HepG2 (cell line): Measurements from ENCODE around the gene SEMA7A. TPM values are rescaled to one million over a fixed set of nuclear protein-coding genes. Genes with fewer than 3 reads are reported as not detected.
A peak's percentile ranks its signal among the peaks of the same experiment; 100 is the strongest.

Source experiments
- ATAC-seq: fragments of 200-7000 bp; cut with Tn5 transposase; 3 replicates; pipeline ENCODE4 v1.9.1; 2020; ENCODE audit warnings: mild to moderate bottlenecking, moderate library complexity
- BruUV-seq: library from RNA; stranded (reverse); fragments of 400-500 nt; replicated peaks from 2 replicates; lab custom pipeline; 2021; lab: Mats Ljungman, UMichigan
- CTCF ChIA-PET: fragments of 300-600 bp; formaldehyde crosslinking; extraction: SDS; loops from one replicate; lab custom pipeline; 2021; ENCODE audit warnings: low total read pairs, inconsistent platforms, low intra/inter-chr PET ratio; lab: Yijun Ruan, JAX
- POLR2A ChIA-PET: fragments of 350-600 bp; sonication (Branson Sonifier 250); formaldehyde crosslinking; loops from one replicate; lab custom pipeline; 2020; ENCODE audit warnings: antibody characterized with exemption, inconsistent platforms; lab: Yijun Ruan, JAX
- DNase-seq: peaks from one replicate; pipeline ENCODE4 v3.0.0-alpha.2; 2015; ENCODE audit warnings: low spot score
- FAIRE-seq: peaks from 3 replicates; lab custom pipeline; 2011; peaks lifted over from hg19 to GRCh38; lab: Jason Lieb, UNC
- H2AFZ ChIP-seq: one replicate; pipeline ENCODE4 v1.6.1; 2011; ENCODE audit warnings: low read length, inconsistent platforms
- H3K27ac ChIP-seq: fragments of 300-600 bp; 3 replicates; pipeline ENCODE4 v1.8.0; 2011; ENCODE audit warnings: mixed run types, mild to moderate bottlenecking, mixed read lengths, low read length, inconsistent platforms; ENCODE audit not compliant: insufficient read depth; ENCODE audit errors: extremely low read length
- H3K27me3 ChIP-seq, 2 experiments: fragments of 200-600 bp in 1 of 2; 2 replicates in 1 of 2; 3 replicates in 1 of 2; pipeline versions ENCODE4 v1.6.0 to v1.8.0; 2011; ENCODE audit warnings: low read length in 2 of 2, mild to moderate bottlenecking in 2 of 2, moderate library complexity in 2 of 2, inconsistent platforms in 1 of 2; ENCODE audit not compliant: insufficient read depth in 2 of 2, control insufficient read depth in 1 of 2
- H3K36me3 ChIP-seq, 2 experiments: fragments of 200-600 bp in 1 of 2; replicated peaks in 1 of 2; 2 replicates in 1 of 2; 3 replicates in 1 of 2; pipeline versions ENCODE4 v1.5.1 to v1.8.0; 2011; ENCODE audit warnings: low read length in 2 of 2, inconsistent platforms in 1 of 2; ENCODE audit not compliant: insufficient read depth in 2 of 2, control insufficient read depth in 1 of 2
- H3K4me1 ChIP-seq: 2 replicates; pipeline ENCODE4 v1.5.1; 2012; ENCODE audit warnings: low read length, inconsistent platforms; ENCODE audit not compliant: insufficient read depth
- H3K4me2 ChIP-seq: 2 replicates; pipeline ENCODE4 v1.6.0; 2011; ENCODE audit warnings: low read depth, low read length, inconsistent platforms
- H3K4me3 ChIP-seq, 3 experiments: fragments of 200-600 bp in 1 of 3; sonication (generic), shearing (Covaris generic) in 1 of 3; replicated peaks in 1 of 3; 2 replicates each; pipeline ENCODE4 v1.5.1; 2011 to 2016; ENCODE audit warnings: low read length in 3 of 3, inconsistent platforms in 2 of 3, low read depth in 2 of 3, mild to moderate bottlenecking in 2 of 3, control low read depth in 1 of 3, mixed read lengths in 1 of 3; ENCODE audit not compliant: insufficient read depth in 1 of 3
- H3K79me2 ChIP-seq: one replicate; pipeline ENCODE4 v1.6.1; 2011; ENCODE audit warnings: low read length, inconsistent platforms; ENCODE audit not compliant: insufficient read depth
- H3K9ac ChIP-seq: 2 replicates; pipeline ENCODE4 v1.6.0; 2011; ENCODE audit warnings: mild to moderate bottlenecking, low read depth, low read length, inconsistent platforms; ENCODE audit not compliant: insufficient read depth
- H3K9me3 ChIP-seq: 2 replicates; pipeline ENCODE4 v1.5.1; 2012; ENCODE audit warnings: mild to moderate bottlenecking, low read length
- H4K20me1 ChIP-seq: 2 replicates; pipeline ENCODE4 v1.6.0; 2011; ENCODE audit warnings: inconsistent platforms, mild to moderate bottlenecking, low read length, moderate library complexity; ENCODE audit not compliant: insufficient read depth
- CEBPG ChIP-seq: IDR thresholded peaks from 2 replicates; pipeline ENCODE4 v1.6.1; 2016
- CREM ChIP-seq, 2 experiments: sonication (generic) in 1 of 2; formaldehyde crosslinking in 1 of 2; IDR thresholded peaks; 2 replicates each; pipeline versions ENCODE4 v1.4.0 to v1.6.1; 2016 to 2020; ENCODE audit warnings: antibody characterized with exemption in 1 of 2, mild to moderate bottlenecking in 1 of 2, missing genetic modification reagents in 1 of 2
- ELF4 ChIP-seq: sonication (generic); formaldehyde crosslinking; IDR thresholded peaks from 2 replicates; pipeline ENCODE4 v1.5.0; 2020; ENCODE audit warnings: missing genetic modification reagents, mild to moderate bottlenecking, moderate library complexity, borderline replicate concordance
- GATAD1 ChIP-seq: IDR thresholded peaks from 2 replicates; pipeline ENCODE4 v1.6.1; 2016; ENCODE audit warnings: missing genetic modification reagents, missing compliant biosample characterization
- GPN1 ChIP-seq: sonication (generic); formaldehyde crosslinking; IDR thresholded peaks from 2 replicates; pipeline ENCODE4 v1.5.1; 2020; ENCODE audit warnings: missing genetic modification reagents, borderline replicate concordance
- HOXA7 ChIP-seq: sonication (generic); formaldehyde crosslinking; IDR thresholded peaks from 2 replicates; pipeline ENCODE4 v1.8.1; 2022; ENCODE audit warnings: mild to moderate bottlenecking, missing genetic modification reagents, moderate library complexity
- IKZF1 ChIP-seq: fragments of 450-650 bp; IDR thresholded peaks from 2 replicates; pipeline ENCODE4 v1.7.1; 2016
- MATR3 ChIP-seq: sonication (generic); formaldehyde crosslinking; IDR thresholded peaks from 2 replicates; pipeline ENCODE4 v1.4.0; 2020; ENCODE audit warnings: missing genetic modification reagents
- MEF2D ChIP-seq: sonication (generic); formaldehyde crosslinking; IDR thresholded peaks from 2 replicates; pipeline ENCODE4 v1.5.1; 2020; ENCODE audit warnings: mild to moderate bottlenecking, missing genetic modification reagents
- MXI1 ChIP-seq: IDR thresholded peaks from 3 replicates; pipeline ENCODE4 v1.6.1; 2012; ENCODE audit warnings: low read depth, low read length, inconsistent platforms, borderline replicate concordance
- NFE2 ChIP-seq: sonication (generic); formaldehyde crosslinking; IDR thresholded peaks from 2 replicates; pipeline ENCODE4 v1.4.0; 2020; ENCODE audit warnings: missing genetic modification reagents
- NR2F6 ChIP-seq, 2 experiments: IDR thresholded peaks; 2 replicates each; pipeline ENCODE4 v1.6.1; 2016; ENCODE audit warnings: antibody characterized with exemption in 1 of 2, mild to moderate bottlenecking in 1 of 2
- RAD21 ChIP-seq: fragments of 450-650 bp; formaldehyde crosslinking; IDR thresholded peaks from 2 replicates; pipeline ENCODE4 v1.5.0; 2020; ENCODE audit warnings: mild to moderate bottlenecking
- SAP130 ChIP-seq: IDR thresholded peaks from 2 replicates; pipeline ENCODE4 v1.6.1; 2016; ENCODE audit warnings: low read depth
- SSRP1 ChIP-seq: IDR thresholded peaks from 2 replicates; pipeline ENCODE4 v1.6.1; 2016; ENCODE audit warnings: control low read depth
- STAG1 ChIP-seq: sonication (generic); formaldehyde crosslinking; IDR thresholded peaks from 2 replicates; pipeline ENCODE4 v1.4.0; 2020; ENCODE audit warnings: missing genetic modification reagents
- TMF1 ChIP-seq: sonication (generic); formaldehyde crosslinking; IDR thresholded peaks from 2 replicates; pipeline ENCODE4 v1.8.1; 2022; ENCODE audit warnings: low read depth, missing genetic modification reagents
- XRCC5 ChIP-seq: fragments of 200-400 bp; formaldehyde crosslinking; optimal IDR thresholded peaks from 2 replicates; pipeline ENCODE3; 2017; ENCODE audit warnings: mild to moderate bottlenecking, low read length
- ZBTB14 ChIP-seq: sonication (generic); formaldehyde crosslinking; IDR thresholded peaks from 2 replicates; pipeline ENCODE4 v1.4.0; 2020; ENCODE audit warnings: missing genetic modification reagents
- ZKSCAN1 ChIP-seq: fragments of 150-350 bp; IDR thresholded peaks from 2 replicates; pipeline ENCODE4 v1.6.1; 2014; ENCODE audit warnings: low read length
- ZNF136 ChIP-seq: sonication (generic); formaldehyde crosslinking; IDR thresholded peaks from 2 replicates; pipeline ENCODE4 v1.8.1; 2022; ENCODE audit warnings: low read depth, mild to moderate bottlenecking, moderate library complexity, missing genetic modification reagents
- ZNF138 ChIP-seq: sonication (generic); formaldehyde crosslinking; IDR thresholded peaks from 2 replicates; pipeline ENCODE4 v1.5.0; 2020; ENCODE audit warnings: mild to moderate bottlenecking, low read depth, missing genetic modification reagents
- ZNF496 ChIP-seq: sonication (generic); formaldehyde crosslinking; IDR thresholded peaks from 2 replicates; pipeline ENCODE4 v1.8.1; 2023; ENCODE audit warnings: mild to moderate bottlenecking, moderate library complexity, missing genetic modification reagents; ENCODE audit not compliant: insufficient replicate concordance
- ZNF629 ChIP-seq: sonication (generic); formaldehyde crosslinking; conservative IDR thresholded peaks from 2 replicates; pipeline ENCODE4 v1.5.0; 2020; ENCODE audit warnings: missing genetic modification reagents
- ZNF781 ChIP-seq: sonication (generic); formaldehyde crosslinking; IDR thresholded peaks from 2 replicates; pipeline ENCODE4 v1.5.1; 2020; ENCODE audit warnings: borderline replicate concordance, mild to moderate bottlenecking, missing genetic modification reagents; ENCODE audit errors: not compliant biosample characterization
- WGBS: methylation state at CpG from one replicate; pipeline ENCODE4 v1.1.6; 2017; ENCODE audit warnings: low lambda C conversion rate; 5-methylcytosine and 5-hydroxymethylcytosine counted together
- in situ Hi-C: cut with HindIII; loops from 2 replicates; pipeline ENCODE4 v1.10.0; 2017; ENCODE audit warnings: low pct_unique_long_range_greater_than_20kb; ENCODE audit not compliant: extremely low pct_ligation_motif_present
- intact Hi-C: fragments of 100-400 bp; cut with micrococcal nuclease; formaldehyde crosslinking; loops from one replicate; pipeline ENCODE4 v1.10.0; 2022; ENCODE audit not compliant: unreplicated experiment
- polyA plus RNA-seq, 8 experiments: library from polyadenylated mRNA; depleted of rRNA in 3 of 8; stranded (reverse) in 7 of 8; unstranded in 1 of 8; fragments of >200 nt; fragmentation: Illumina TruSeq in 4 of 8; extraction: Trizol in 4 of 8; gene quantifications; 2 replicates each; pipeline versions ENCODE4 v1.2.1 to v1.2.3, GENCODE V29; 2011 to 2016; ENCODE audit warnings: low read depth in 4 of 8, missing spikeins in 1 of 8, mixed read lengths in 1 of 8; ENCODE audit not compliant: insufficient read depth in 1 of 8
- total RNA-seq, 5 experiments: library from RNA; depleted of rRNA; stranded (reverse); fragments of >200 nt; fragmentation: Illumina TruSeq; extraction: Trizol; gene quantifications; 2 replicates each; pipeline ENCODE4 v1.2.3, GENCODE V29; 2016; ENCODE audit warnings: low read depth in 1 of 5
- TF ChIP-seq, protein P1 (sequence below): sonication (generic); formaldehyde crosslinking; conservative IDR thresholded peaks from 2 replicates; pipeline ENCODE4 v1.5.0; 2020; ENCODE audit warnings: missing genetic modification reagents

Gene SEMA7A
- total and polyA plus RNA-seq, 2 of the 13 experiments (the other 11 are each of a cell fraction or from before 2014, with no cell fraction given): 9.0 to 15.8 TPM

DNA sequence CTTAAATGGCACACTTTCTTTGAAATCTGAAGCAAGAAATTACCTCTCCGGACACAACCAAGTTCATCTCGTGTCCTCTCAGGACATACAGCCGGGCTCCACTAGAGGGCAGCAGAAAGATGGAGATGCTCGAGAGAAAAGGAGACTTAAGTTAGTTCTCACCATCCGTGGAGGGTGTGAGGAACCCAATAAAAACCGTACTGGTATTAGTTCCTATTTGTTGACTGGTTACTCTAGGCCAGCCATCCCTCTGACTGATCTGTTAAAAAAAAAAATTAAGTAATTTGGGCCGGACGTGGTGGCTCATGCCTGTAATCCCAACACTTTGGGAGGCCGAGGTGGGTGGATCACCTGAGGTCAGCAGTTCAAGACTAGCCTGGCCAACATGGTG is 58.5 kb downstream of the SEMA7A start:
- Histone ChIP-seq H3K9me3 (no peaks in the 10 kb centered on the region), H2AFZ (no peak overlapping the region), H3K27ac (no peak overlapping the region), H3K36me3 (no peaks in the 10 kb centered on the region), H3K27me3 (peaks cover 0 to 34% of the 10 kb centered on the region in 2 experiments; a peak in 4 of 5 replicates), H3K9ac (no peak overlapping the region), H3K4me3 (peak overlapping the region in 1 of 3 experiments; percentile 77; a peak in 1 of 6 replicates), H3K4me2 (peak overlapping the region; percentile 97), H3K4me1 (peaks cover 35% of the 10 kb centered on the region), H3K79me2 (no peaks in the 10 kb centered on the region), H4K20me1 (no peaks in the 10 kb centered on the region)
- ChIA-PET CTCF (interaction anchor here (1.6 to 3.5 kb wide), 4 partner anchors 64 to 256 kb away, joined by 4 to 41 read pairs (median 22); no protein-coding TSS in a partner anchor), POLR2A (interaction anchor here (1.1 kb wide), 1 partner anchor 67 kb away, joined by 4 read pairs; no protein-coding TSS in a partner anchor)
- intact Hi-C loops: loop anchor here (1.0 kb wide), 1 partner anchor 115 kb away; no protein-coding TSS in a partner anchor
- peak; percentile 91 for FAIRE-seq
- 2% methylated on average over 8 of the region's 9 CpGs for WGBS
- DNase-seq: peak; percentile 71
- in situ Hi-C loops: no loop called here
- ATAC-seq: peak; percentile 47
- BruUV-seq: no TSS peak
- TF ChIP-seq CEBPG (CRISPR knock-in tag) (no peak), ELF4 (CRISPR knock-in tag) (no peak), XRCC5 (peak; percentile 28), GATAD1 (CRISPR knock-in tag) (no peak), GPN1 (CRISPR knock-in tag) (no peak), ZNF629 (no peak), SAP130 (CRISPR knock-in tag) (0 out of 2 replicates have a peak, but pooled peaks have one; percentile 27), ZNF136 (CRISPR knock-in tag) (no peak), STAG1 (peak; percentile 84), HOXA7 (CRISPR knock-in tag) (no peak), NR2F6 (IDR thresholded peaks at IDR 0.05) (no peak), NR2F6 (CRISPR knock-in tag; IDR thresholded peaks at IDR 0.05) (no peak), IKZF1 (no peak), SSRP1 (CRISPR knock-in tag) (no peak), MATR3 (no peak), TMF1 (CRISPR knock-in tag) (no peak), NFE2 (CRISPR knock-in tag) (no peak), ZNF496 (no peak), MXI1 (no peak), ZKSCAN1 (no peak), RAD21 (CRISPR knock-in tag) (peak; percentile 45; the same call in 1 of the 2 replicates), ZNF781 (CRISPR knock-in tag) (peak; percentile 35), ZNF138 (CRISPR knock-in tag) (no peak), ZBTB14 (CRISPR knock-in tag) (no peak), CREM (IDR thresholded peaks at IDR 0.05) (no peak), CREM (CRISPR knock-in tag; IDR thresholded peaks at IDR 0.05) (no peak), MEF2D (CRISPR knock-in tag) (no peak)
- TF ChIP-seq, protein P1, sequence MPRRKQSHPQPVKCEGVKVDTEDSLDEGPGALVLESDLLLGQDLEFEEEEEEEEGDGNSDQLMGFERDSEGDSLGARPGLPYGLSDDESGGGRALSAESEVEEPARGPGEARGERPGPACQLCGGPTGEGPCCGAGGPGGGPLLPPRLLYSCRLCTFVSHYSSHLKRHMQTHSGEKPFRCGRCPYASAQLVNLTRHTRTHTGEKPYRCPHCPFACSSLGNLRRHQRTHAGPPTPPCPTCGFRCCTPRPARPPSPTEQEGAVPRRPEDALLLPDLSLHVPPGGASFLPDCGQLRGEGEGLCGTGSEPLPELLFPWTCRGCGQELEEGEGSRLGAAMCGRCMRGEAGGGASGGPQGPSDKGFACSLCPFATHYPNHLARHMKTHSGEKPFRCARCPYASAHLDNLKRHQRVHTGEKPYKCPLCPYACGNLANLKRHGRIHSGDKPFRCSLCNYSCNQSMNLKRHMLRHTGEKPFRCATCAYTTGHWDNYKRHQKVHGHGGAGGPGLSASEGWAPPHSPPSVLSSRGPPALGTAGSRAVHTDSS (CRISPR knock-in tag): no peak
